GM23248 (cell line): ENCODE data around the gene SEBOX. TPM values are rescaled to one million over a fixed set of nuclear protein-coding genes. Genes with fewer than 3 reads are reported as not detected.

Experiments
- DNase-seq: peaks from one replicate; pipeline ENCODE4 v3.0.0-alpha.2; 2015
- H2AFZ ChIP-seq: fragments of 200-600 bp; sonication (generic); 2 replicates; pipeline ENCODE4 v1.6.1; 2016; ENCODE audit warnings: antibody characterized with exemption
- H3F3A ChIP-seq: fragments of 200-600 bp; sonication (generic); 2 replicates; pipeline ENCODE4 v1.6.1; 2016; ENCODE audit warnings: mild to moderate bottlenecking, antibody characterized with exemption, mixed run types; ENCODE audit not compliant: insufficient read depth
- H3K27ac ChIP-seq: fragments of 200-600 bp; sonication (generic); 2 replicates; pipeline ENCODE4 v1.5.1; 2016; ENCODE audit warnings: mild to moderate bottlenecking
- H3K27me3 ChIP-seq: fragments of 200-600 bp; sonication (generic); replicated peaks from 2 replicates; pipeline ENCODE4 v1.6.1; 2016; ENCODE audit warnings: mild to moderate bottlenecking; ENCODE audit not compliant: insufficient read depth
- H3K36me3 ChIP-seq: fragments of 200-600 bp; sonication (generic); 2 replicates; pipeline ENCODE4 v1.6.1; 2016; ENCODE audit warnings: low read depth, mild to moderate bottlenecking
- H3K4me1 ChIP-seq: fragments of 200-600 bp; sonication (generic); 2 replicates; pipeline ENCODE4 v1.6.1; 2016; ENCODE audit warnings: mild to moderate bottlenecking; ENCODE audit not compliant: insufficient read depth
- H3K4me2 ChIP-seq: fragments of 200-600 bp; sonication (generic); one replicate; pipeline ENCODE4 v1.6.1; 2016; ENCODE audit warnings: mild to moderate bottlenecking; ENCODE audit not compliant: unreplicated experiment
- H3K4me3 ChIP-seq: fragments of 200-600 bp; sonication (generic); 2 replicates; pipeline ENCODE4 v1.5.1; 2016; ENCODE audit warnings: mild to moderate bottlenecking
- H3K79me2 ChIP-seq: fragments of 200-600 bp; sonication (generic); 2 replicates; pipeline ENCODE4 v1.6.1; 2016; ENCODE audit warnings: mild to moderate bottlenecking; ENCODE audit not compliant: insufficient read depth
- H3K9ac ChIP-seq: fragments of 200-600 bp; sonication (generic); 2 replicates; pipeline ENCODE4 v1.6.1; 2016; ENCODE audit warnings: mild to moderate bottlenecking
- H3K9me2 ChIP-seq: fragments of 200-600 bp; sonication (generic); 2 replicates; pipeline ENCODE4 v1.6.1; 2016; ENCODE audit warnings: mixed run types, mild to moderate bottlenecking, moderate library complexity; ENCODE audit not compliant: insufficient read depth
- H3K9me3 ChIP-seq: fragments of 200-600 bp; sonication (generic); one replicate; pipeline ENCODE4 v1.6.1; 2017; ENCODE audit warnings: low read depth
- H4K20me1 ChIP-seq: fragments of 200-600 bp; sonication (generic); 2 replicates; pipeline ENCODE4 v1.6.0; 2016; ENCODE audit not compliant: insufficient read depth
- EZH2 ChIP-seq: fragments of 200-600 bp; sonication (generic); IDR thresholded peaks from 2 replicates; pipeline ENCODE4 v1.6.1; 2018; ENCODE audit warnings: antibody characterized with exemption, mild to moderate bottlenecking; ENCODE audit not compliant: insufficient read depth, poor library complexity, severe bottlenecking
- EZH2phosphoT487 ChIP-seq: fragments of 200-600 bp; sonication (generic); IDR thresholded peaks from 2 replicates; pipeline ENCODE4 v1.6.1; 2018; ENCODE audit warnings: antibody characterized with exemption, moderate library complexity, mild to moderate bottlenecking, low read depth; ENCODE audit not compliant: insufficient read depth
- WGBS, 2 experiments: methylation state at CpG; one replicate each; pipeline ENCODE4 v1.1.6; 2015 to 2017; ENCODE audit warnings: low lambda C conversion rate in 2 of 2, low coverage in 1 of 2; ENCODE audit errors: missing lambda C conversion rate in 2 of 2; 5-methylcytosine and 5-hydroxymethylcytosine counted together
- in situ Hi-C: fragments of 300-500 bp; cut with MboI; formaldehyde crosslinking; loops from 2 replicates; pipeline ENCODE4 v1.15.0; 2020
- polyA plus RNA-seq: library from polyadenylated mRNA; unstranded; fragments of >200 nt; fragmentation: Nextera tagmentation; extraction: Ambion mirVana; gene quantifications from 2 replicates; pipeline ENCODE4 v1.2.1, GENCODE V29; 2016
- total RNA-seq: library from RNA; depleted of rRNA; stranded (reverse); fragments of >200 nt; shearing (Covaris generic); gene quantifications from 2 replicates; pipeline ENCODE4 v1.2.3, GENCODE V29; 2014

SEBOX gene
- total and polyA plus RNA-seq, 2 experiments from 2014 or later, result not detected

DNA sequence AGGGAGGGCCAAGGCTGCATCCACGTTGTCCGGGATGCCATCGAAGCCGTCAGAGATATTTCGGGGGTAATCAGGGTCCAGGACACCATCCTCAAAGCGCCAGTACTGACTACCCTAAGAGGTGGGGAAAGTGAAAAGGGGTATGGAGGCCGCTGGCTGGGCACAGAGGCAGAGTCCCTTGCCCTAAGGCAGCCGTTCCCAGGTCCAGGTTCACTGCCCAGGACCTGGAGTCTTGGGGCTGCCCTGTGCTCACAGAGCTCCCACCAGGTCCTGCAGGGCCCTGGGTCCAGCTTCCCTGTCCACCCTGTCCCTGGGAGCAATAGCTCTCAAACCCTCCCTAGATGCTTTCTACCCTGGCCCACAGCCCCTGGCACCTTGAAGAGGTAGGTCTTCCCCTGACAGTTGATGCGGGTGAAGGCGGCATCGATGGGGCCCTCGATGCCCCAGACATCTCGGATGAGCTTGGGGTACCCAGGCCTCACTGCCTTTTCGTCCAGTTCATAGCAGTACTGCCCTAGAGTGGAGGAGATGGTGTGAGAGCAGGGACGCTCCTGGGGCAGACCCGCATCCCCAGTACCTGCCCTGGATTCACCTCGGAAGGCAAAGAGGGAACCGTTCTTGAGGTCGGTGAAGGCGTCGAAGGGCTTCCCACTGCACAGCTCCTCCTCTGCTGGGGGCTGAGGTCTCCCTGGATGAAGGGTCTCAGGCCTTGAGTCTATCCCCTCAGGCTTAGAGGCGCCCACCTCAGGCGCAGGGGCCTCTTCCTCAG, 4.1 kb upstream of the SEBOX start:
- no peaks in the 10 kb centered on the region for H3K9me3 ChIP-seq
- in situ Hi-C loops, result no loop called here
- H3K4me1 ChIP-seq, result peaks cover 6% of the 10 kb centered on the region
- H3K36me3 ChIP-seq, result no peaks in the 10 kb centered on the region
- peaks cover 16% of the 10 kb centered on the region for H3F3A ChIP-seq
- no peak for DNase-seq
- TF ChIP-seq EZH2phosphoT487, result no peak
- no peak for TF ChIP-seq EZH2
- H3K4me2 ChIP-seq, result no peak overlapping the region
- peaks cover 11% of the 10 kb centered on the region for H3K79me2 ChIP-seq
- H3K9ac ChIP-seq, result no peak overlapping the region
- WGBS, 2 experiments, result 94% methylated on average over 19 to 23 of the region's 23 CpGs
- H3K27ac ChIP-seq, result no peak overlapping the region
- no peaks in the 10 kb centered on the region for H3K9me2 ChIP-seq
- H4K20me1 ChIP-seq, result no peaks in the 10 kb centered on the region
- no peaks in the 10 kb centered on the region for H3K27me3 ChIP-seq
- no peak overlapping the region for H3K4me3 ChIP-seq
- no peak overlapping the region for H2AFZ ChIP-seq

DNA sequence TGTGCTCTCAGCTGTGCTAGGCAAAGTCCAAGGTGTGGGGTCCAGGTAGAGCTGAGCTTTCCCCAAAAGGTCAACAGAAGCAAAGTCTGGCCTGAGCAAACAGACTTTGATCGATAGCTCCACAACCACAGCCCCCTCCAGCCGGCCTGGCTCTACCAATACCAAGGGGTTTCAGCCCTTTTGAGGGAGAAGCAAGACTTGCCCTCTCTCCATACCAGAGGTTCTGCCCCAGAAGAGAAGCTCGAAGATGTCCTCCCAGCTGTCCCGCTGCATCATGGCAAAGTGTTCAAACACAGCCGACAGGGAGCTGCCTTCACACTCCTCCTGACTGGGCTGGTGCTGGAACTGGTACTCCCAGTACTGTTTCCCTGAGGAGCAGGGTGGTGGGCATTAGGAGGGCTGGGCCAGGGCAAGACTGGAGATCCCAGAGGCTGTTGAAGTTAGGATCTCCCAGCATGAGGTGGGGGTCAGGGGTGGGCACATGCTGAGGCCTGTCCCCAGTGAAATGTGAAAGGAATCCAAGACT, 3.4 kb upstream of the SEBOX start:
- no peaks in the 10 kb centered on the region for H3K27me3 ChIP-seq
- H2AFZ ChIP-seq, result no peak overlapping the region
- H4K20me1 ChIP-seq, result no peaks in the 10 kb centered on the region
- no peak for TF ChIP-seq EZH2phosphoT487
- no peak for TF ChIP-seq EZH2
- H3K4me1 ChIP-seq, result peaks cover 6% of the 10 kb centered on the region
- no peak overlapping the region for H3K9ac ChIP-seq
- H3K9me3 ChIP-seq, result no peaks in the 10 kb centered on the region
- no peaks in the 10 kb centered on the region for H3K9me2 ChIP-seq
- in situ Hi-C loops, result no loop called here
- H3K79me2 ChIP-seq, result peaks cover 3% of the 10 kb centered on the region
- WGBS, 2 experiments, result 73 to 82% methylated on average over 5 of the region's 5 CpGs
- no peak overlapping the region for H3K27ac ChIP-seq
- peaks cover 14% of the 10 kb centered on the region for H3F3A ChIP-seq
- H3K4me2 ChIP-seq, result no peak overlapping the region
- no peak overlapping the region for H3K4me3 ChIP-seq
- DNase-seq, result no peak
- no peaks in the 10 kb centered on the region for H3K36me3 ChIP-seq

DNA sequence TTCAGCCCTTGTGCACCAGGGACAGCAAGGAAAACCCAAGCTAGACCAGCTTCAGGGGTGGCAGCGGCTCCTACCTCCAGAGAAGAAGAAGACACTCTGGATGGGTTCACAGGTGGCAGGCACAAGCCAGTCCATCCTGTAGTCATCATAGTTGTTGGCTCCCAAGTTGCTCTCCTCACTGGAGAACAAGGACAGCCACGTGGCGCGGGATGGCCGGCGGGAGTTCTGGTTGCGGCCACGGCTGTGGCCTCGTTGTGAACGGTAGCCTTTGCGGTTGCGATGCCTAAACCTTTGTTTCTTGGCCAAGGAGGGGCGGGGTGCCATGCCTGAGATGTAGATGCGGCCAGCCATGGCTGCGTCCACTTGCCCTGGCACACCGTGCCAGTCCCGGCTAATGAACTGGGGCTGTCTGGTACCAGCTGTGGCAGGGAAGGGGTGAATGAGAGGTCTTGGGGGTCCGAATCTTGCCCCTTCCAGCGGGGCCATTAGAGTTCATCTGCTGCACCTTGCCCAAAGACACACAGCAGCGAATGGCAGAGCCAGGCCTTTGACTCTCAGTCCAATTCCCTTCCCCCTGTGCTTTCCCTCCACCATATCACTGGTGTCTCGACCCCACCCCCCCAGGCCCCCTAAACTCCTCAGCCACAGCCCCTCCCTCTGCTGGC, 2.8 kb upstream of the SEBOX start:
- no peak for TF ChIP-seq EZH2phosphoT487
- no peak for TF ChIP-seq EZH2
- 88 to 90% methylated on average over 18 to 21 of the region's 21 CpGs for WGBS, 2 experiments
- Histone ChIP-seq H3K36me3 (no peaks in the 10 kb centered on the region), H3K9ac (no peak overlapping the region), H3K4me2 (no peak overlapping the region), H3F3A (peaks cover 10% of the 10 kb centered on the region), H3K79me2 (no peaks in the 10 kb centered on the region), H2AFZ (no peak overlapping the region), H3K9me2 (no peaks in the 10 kb centered on the region), H3K4me1 (peaks cover 6% of the 10 kb centered on the region), H3K27ac (no peak overlapping the region), H3K27me3 (no peaks in the 10 kb centered on the region), H3K9me3 (no peaks in the 10 kb centered on the region), H3K4me3 (no peak overlapping the region), H4K20me1 (no peaks in the 10 kb centered on the region)
- in situ Hi-C loops, result no loop called here
- no peak for DNase-seq

DNA sequence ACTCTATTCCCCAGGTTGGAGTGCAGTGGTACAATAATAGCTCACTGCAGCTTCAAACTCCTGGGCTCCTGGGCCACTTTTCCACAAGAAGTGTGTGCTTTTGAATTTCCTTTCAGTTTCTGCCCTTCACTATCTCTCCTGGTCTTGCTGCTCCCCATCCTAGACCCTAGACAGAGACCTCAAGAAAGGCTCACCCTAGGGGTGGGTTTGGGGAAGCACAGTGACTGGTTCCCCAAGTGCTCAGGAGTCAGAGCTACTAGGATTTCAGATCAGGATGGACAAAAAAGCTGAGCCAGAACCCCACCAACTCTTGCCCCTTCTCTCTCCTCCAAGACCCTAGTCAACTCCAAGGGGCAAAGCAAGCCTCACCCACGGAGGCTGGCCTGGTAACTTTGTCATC, 1.6 kb upstream of the SEBOX start:
- no peaks in the 10 kb centered on the region for H3K9me2 ChIP-seq
- in situ Hi-C loops, result no loop called here
- no peak overlapping the region for H3K4me3 ChIP-seq
- no peaks in the 10 kb centered on the region for H4K20me1 ChIP-seq
- H3K36me3 ChIP-seq, result peaks cover 5% of the 10 kb centered on the region
- 70 to 94% methylated on average over 1 of the region's 1 CpG for WGBS, 2 experiments
- no peaks in the 10 kb centered on the region for H3K9me3 ChIP-seq
- no peaks in the 10 kb centered on the region for H3K27me3 ChIP-seq
- TF ChIP-seq EZH2phosphoT487, result no peak
- no peak for TF ChIP-seq EZH2
- no peak overlapping the region for H3K9ac ChIP-seq
- H3K27ac ChIP-seq, result no peak overlapping the region
- peaks cover 6% of the 10 kb centered on the region for H3K4me1 ChIP-seq
- H3K79me2 ChIP-seq, result no peaks in the 10 kb centered on the region
- H3K4me2 ChIP-seq, result no peak overlapping the region
- peaks cover 10% of the 10 kb centered on the region for H3F3A ChIP-seq
- DNase-seq, result no peak
- H2AFZ ChIP-seq, result no peak overlapping the region
